ENCODE measurements around the gene ANAPC4. TPM values are rescaled to one million over a fixed set of nuclear protein-coding genes. Genes with fewer than 3 reads are reported as not detected.

The ANAPC4 gene
- total and polyA plus RNA-seq, 2 of the 8 experiments (the other 6 are each of a cell fraction or from before 2014, with no cell fraction given), result 8.7 to 31.6 TPM

GRCh38 chr4:25401066-25401465, 24.0 kb downstream of the ANAPC4 start:
- TF ChIP-seq CHD1 (IDR thresholded peaks at IDR 0.05; ENCODE audit: low read depth, low read length) (no peak), NANOG (IDR thresholded peaks at IDR 0.05; ENCODE audit: insufficient read depth, low read depth, low read length, poor library complexity, severe bottlenecking) (no peak), JUND (IDR thresholded peaks at IDR 0.05; ENCODE audit: low read length) (no peak)

More at GRCh38 chr4:25401066-25401465, 24.0 kb downstream of the ANAPC4 start:
- ChIA-PET CTCF (ENCODE audit: partially characterized antibody) (interaction anchor here (0.5 kb wide), 1 partner anchor 232 kb away, joined by 3 read pairs; no protein-coding TSS in a partner anchor), POLR2A (ENCODE audit: partially characterized antibody) (no interaction called here)
- H4K91ac ChIP-seq (replicated peaks; ENCODE audit: insufficient read length, low read length), result no peak overlapping the region
- no peak overlapping the region for H2BK5ac ChIP-seq (ENCODE audit: low read depth, low read length)
- H3K36me3 ChIP-seq (ENCODE audit: control insufficient read depth in 2 of 4, insufficient read depth in 4 of 4, low read length in 3 of 4), result peaks cover 0 to 64% (median 20%) of the 10 kb centered on the region in 4 experiments
- H3K4me2 ChIP-seq (ENCODE audit: insufficient read depth in 1 of 2, low read depth in 2 of 2, low read length in 2 of 2), result no peak overlapping the region
- H4K8ac ChIP-seq (ENCODE audit: extremely low read depth, insufficient read depth, low read length), result no peak overlapping the region
- H2AFZ ChIP-seq (ENCODE audit: low read length), result no peak overlapping the region
- no peaks in the 10 kb centered on the region for H3K4me1 ChIP-seq (replicated peaks in 1 of 4; ENCODE audit: control insufficient read depth in 3 of 4, insufficient read depth in 4 of 4, low read length in 3 of 4)
- no peak overlapping the region for H2BK20ac ChIP-seq (ENCODE audit: low read length)
- H3K9me3 ChIP-seq (ENCODE audit: insufficient read depth in 2 of 2, low read depth in 1 of 2, low read length in 1 of 2), result no peaks in the 10 kb centered on the region
- H2BK12ac ChIP-seq (ENCODE audit: low read depth, low read length), result no peak overlapping the region
- H4K5ac ChIP-seq (ENCODE audit: insufficient read length, low read depth, low read length), result no peak overlapping the region
- no peak overlapping the region for H2BK15ac ChIP-seq (ENCODE audit: low read length)
- DNase-seq (ENCODE audit: low read depth in 1 of 2, low spot score in 2 of 2) (no peak), FAIRE-seq (no peak)
- no peak overlapping the region for H3K9ac ChIP-seq (replicated peaks in 1 of 4; ENCODE audit: extremely low read depth in 1 of 4, low read depth in 3 of 4, low read length in 3 of 4)
- no peaks in the 10 kb centered on the region; the same call in 1 of the 2 replicates for H3K79me1 ChIP-seq (ENCODE audit: low read depth, low read length)
- no peak overlapping the region for H3K23ac ChIP-seq (ENCODE audit: insufficient read length)
- no peak overlapping the region for H3K56ac ChIP-seq (replicated peaks; ENCODE audit: insufficient read length, low read depth, low read length)
- H3K27ac ChIP-seq (ENCODE audit: low read depth, low read length), result no peak overlapping the region
- H3K23me2 ChIP-seq (ENCODE audit: low read depth, low read length), result no peaks in the 10 kb centered on the region
- no peak overlapping the region for H3K4ac ChIP-seq (replicated peaks; ENCODE audit: insufficient read length, low read depth, low read length)
- peaks cover 0 to 2% of the 10 kb centered on the region in 2 experiments for H4K20me1 ChIP-seq (replicated peaks in 1 of 2; ENCODE audit: control insufficient read depth in 1 of 2, insufficient read depth in 2 of 2, low read length in 2 of 2)
- H3K14ac ChIP-seq (ENCODE audit: insufficient read length), result no peak overlapping the region
- no peak overlapping the region for H2BK120ac ChIP-seq (replicated peaks; ENCODE audit: low read depth, low read length)
- H2AK5ac ChIP-seq (ENCODE audit: low read depth, low read length), result no peak overlapping the region
- H3K18ac ChIP-seq (ENCODE audit: extremely low read depth, low read length), result no peak overlapping the region
- WGBS, 2 experiments (ENCODE audit: extremely low coverage in 1 of 2, insufficient coverage in 1 of 2, insufficient read length in 1 of 2, insufficient replicate concordance in 2 of 2, low coverage in 1 of 2, low lambda C conversion rate in 2 of 2, missing lambda C conversion rate in 1 of 2), result 89% methylated on average over 3 of the region's 3 CpGs; no CpG with 5 or more reads in 1 of the 2 experiments
- no peaks in the 10 kb centered on the region for H3K27me3 ChIP-seq (replicated peaks in 1 of 4; ENCODE audit: control insufficient read depth in 3 of 4, extremely low read depth in 1 of 4, insufficient read depth in 3 of 4, low read length in 3 of 4)
- H3K4me3 ChIP-seq (ENCODE audit: extremely low read depth in 1 of 4, insufficient read depth in 2 of 4, low read depth in 3 of 4, low read length in 4 of 4), result no peak overlapping the region
- H3K79me2 ChIP-seq (ENCODE audit: control insufficient read depth in 1 of 2, insufficient read depth in 2 of 2, low read length in 2 of 2), result no peaks in the 10 kb centered on the region

Measured in H1 (cell line).